GM12892 (cell line): Measurements from ENCODE around the gene KIR3DL3.

Experiments used
- POLR2A ChIP-seq: IDR thresholded peaks from 2 replicates; pipeline ENCODE4 v1.6.1; 2011; ENCODE audit warnings: low read depth, low read length, control low read depth
- POLR2AphosphoS5 ChIP-seq: IDR thresholded peaks from 2 replicates; pipeline ENCODE4 v1.6.1; 2011; ENCODE audit warnings: low read depth, low read length, control low read depth
- TAF1 ChIP-seq: IDR thresholded peaks from 2 replicates; pipeline ENCODE4 v1.6.1; 2011; ENCODE audit warnings: low read depth, mild to moderate bottlenecking, control low read depth, low read length, borderline replicate concordance

DNA sequence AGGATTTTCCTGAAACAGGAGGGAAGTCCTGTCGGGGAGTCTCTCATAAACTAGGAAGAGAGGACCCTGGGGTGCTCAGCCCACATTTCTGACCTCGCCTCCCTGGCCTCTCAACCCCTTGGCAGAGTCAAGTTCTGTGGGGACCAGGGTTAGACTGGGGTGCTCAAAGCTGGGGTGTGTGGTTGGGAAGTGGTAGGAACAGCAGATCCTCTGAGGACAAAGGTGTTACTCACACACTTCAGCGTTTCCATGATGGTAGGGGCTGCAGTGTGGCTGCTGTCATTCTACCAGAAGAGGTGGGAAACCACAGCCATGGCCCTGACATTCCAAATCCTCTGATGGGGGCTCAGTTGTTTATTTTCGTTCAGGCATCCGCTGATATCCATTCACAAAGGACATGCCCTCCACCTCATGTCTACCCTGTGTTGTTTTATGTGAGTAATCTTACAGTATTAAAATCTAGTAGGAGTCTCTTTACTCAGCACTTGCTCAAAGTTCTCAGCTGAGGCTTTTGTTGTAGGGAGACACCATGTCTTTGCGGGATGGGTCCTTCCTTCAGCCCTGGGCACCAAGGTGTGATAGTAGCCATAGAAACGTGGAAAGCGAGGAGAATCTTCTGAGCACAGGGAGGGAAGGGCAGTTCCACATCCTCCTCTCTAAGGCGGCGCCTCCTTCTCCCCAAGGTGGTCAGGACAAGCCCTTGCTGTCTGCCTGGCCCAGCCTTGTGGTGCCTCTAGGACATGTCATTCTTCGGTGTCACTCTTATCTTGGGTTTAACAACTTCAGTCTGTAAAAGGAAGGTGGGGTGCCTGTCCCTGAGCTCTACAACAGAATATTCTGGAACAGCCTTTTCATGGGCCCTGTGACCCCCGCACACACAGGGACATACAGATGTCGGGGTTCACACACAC is 15.6 kb downstream of the KIR3DL3 start:
- no peak for TF ChIP-seq TAF1
- no peak for TF ChIP-seq POLR2A
- no peak for TF ChIP-seq POLR2AphosphoS5
